Measurements from ENCODE around the gene ADSS1.
"Not testable (repeated sequence)": the region's sequence is repeated elsewhere in the genome, so short reads cannot be mapped to it uniquely, and the experiment has no call there.

DNA sequence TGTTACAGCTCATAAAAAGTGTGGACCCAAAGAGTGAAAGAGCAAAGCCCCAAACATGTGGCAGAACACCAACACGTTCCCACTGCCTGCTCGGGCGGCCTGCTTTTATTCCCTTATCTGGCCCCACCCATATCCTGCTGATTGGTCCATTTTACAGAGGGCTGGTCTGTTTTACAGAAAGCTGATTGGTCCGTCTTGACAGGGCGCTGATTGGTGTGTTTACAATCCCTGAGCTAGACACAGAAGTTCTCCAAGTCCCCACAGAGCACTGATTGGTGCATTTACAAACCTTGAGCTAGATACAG lies 26.7 kb downstream of the ADSS1 start:
- TF ChIP-seq, protein P1, sequence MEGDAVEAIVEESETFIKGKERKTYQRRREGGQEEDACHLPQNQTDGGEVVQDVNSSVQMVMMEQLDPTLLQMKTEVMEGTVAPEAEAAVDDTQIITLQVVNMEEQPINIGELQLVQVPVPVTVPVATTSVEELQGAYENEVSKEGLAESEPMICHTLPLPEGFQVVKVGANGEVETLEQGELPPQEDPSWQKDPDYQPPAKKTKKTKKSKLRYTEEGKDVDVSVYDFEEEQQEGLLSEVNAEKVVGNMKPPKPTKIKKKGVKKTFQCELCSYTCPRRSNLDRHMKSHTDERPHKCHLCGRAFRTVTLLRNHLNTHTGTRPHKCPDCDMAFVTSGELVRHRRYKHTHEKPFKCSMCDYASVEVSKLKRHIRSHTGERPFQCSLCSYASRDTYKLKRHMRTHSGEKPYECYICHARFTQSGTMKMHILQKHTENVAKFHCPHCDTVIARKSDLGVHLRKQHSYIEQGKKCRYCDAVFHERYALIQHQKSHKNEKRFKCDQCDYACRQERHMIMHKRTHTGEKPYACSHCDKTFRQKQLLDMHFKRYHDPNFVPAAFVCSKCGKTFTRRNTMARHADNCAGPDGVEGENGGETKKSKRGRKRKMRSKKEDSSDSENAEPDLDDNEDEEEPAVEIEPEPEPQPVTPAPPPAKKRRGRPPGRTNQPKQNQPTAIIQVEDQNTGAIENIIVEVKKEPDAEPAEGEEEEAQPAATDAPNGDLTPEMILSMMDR (IDR thresholded peaks at IDR 0.05): not testable (repeated sequence)
- not testable (repeated sequence) for TF ChIP-seq POLR2A (IDR thresholded peaks at IDR 0.05)

All from Peyer's patch (tissue), 4 donors.